Measurements from ENCODE around the gene ARHGAP42. TPM values are rescaled to one million over a fixed set of nuclear protein-coding genes. Genes with fewer than 3 reads are reported as not detected.
"Not testable (repeated sequence)": the region's sequence is repeated elsewhere in the genome, so short reads cannot be mapped to it uniquely, and the experiment has no call there.

Gene ARHGAP42
- total RNA-seq, 1 donor from 2014 or later = 0.16 TPM

DNA sequence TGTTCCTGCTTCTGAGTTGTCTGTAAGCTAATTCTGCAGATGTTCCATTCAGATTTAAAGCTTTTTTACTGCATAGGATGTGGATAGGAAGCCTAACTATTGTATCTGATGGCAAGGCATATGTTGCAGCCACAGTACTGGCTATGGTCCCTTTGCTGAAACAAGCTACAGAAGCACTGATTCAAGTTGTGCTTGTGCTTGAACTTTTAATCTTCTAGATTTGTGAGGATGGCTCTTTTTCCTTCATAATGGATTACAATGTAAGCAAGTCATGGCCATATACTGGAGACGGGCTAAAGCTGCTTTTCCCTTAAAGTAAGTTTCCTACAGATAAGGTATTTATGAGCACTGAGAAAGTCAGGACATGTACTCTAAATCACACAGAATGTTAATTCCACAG, 303.8 kb downstream of the ARHGAP42 start:
- no peak for DNase-seq (ENCODE audit: low spot score)
- H3K27ac Mint-ChIP-seq = no peak overlapping the region
- no peaks in the 10 kb centered on the region for H3K27me3 Mint-ChIP-seq (ENCODE audit: low read depth)
- intact Hi-C loops (cut with micrococcal nuclease) = no loop called here
- H3K4me3 Mint-ChIP-seq (ENCODE audit: low read depth) = no peak overlapping the region
- H3K4me1 Mint-ChIP-seq (ENCODE audit: low read depth) = no peaks in the 10 kb centered on the region
- H3K36me3 Mint-ChIP-seq (ENCODE audit: low read depth) = no peaks in the 10 kb centered on the region
- peaks cover 10% of the 10 kb centered on the region for H3K9me3 Mint-ChIP-seq

DNA sequence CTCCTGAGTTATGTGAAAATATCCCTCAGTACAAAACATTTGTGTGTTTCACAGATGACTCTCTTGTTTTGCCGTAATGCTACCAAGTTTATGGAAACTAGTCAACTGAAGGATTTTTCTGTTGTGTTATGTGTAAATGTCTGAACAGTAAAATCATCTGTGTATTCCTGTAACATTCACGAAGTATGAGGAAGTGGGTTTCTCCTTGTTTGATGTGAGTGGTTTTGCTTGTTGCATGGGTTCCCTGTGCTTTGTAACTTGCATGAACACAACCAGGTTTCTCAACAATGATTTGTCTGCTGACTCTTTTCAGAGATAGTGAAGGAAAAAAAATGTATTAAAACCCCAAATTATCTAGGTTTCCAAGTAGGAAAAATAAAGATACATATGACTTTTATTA, 304.5 kb downstream of the ARHGAP42 start:
- Mint-ChIP-seq H3K4me3 (ENCODE audit: low read depth) (no peak overlapping the region), H3K27me3 (ENCODE audit: low read depth) (no peaks in the 10 kb centered on the region), H3K27ac (no peak overlapping the region), H3K9me3 (peaks cover 10% of the 10 kb centered on the region), H3K36me3 (ENCODE audit: low read depth) (no peaks in the 10 kb centered on the region), H3K4me1 (ENCODE audit: low read depth) (no peaks in the 10 kb centered on the region)
- intact Hi-C loops (cut with micrococcal nuclease) = no loop called here
- DNase-seq (ENCODE audit: low spot score) = no peak

DNA sequence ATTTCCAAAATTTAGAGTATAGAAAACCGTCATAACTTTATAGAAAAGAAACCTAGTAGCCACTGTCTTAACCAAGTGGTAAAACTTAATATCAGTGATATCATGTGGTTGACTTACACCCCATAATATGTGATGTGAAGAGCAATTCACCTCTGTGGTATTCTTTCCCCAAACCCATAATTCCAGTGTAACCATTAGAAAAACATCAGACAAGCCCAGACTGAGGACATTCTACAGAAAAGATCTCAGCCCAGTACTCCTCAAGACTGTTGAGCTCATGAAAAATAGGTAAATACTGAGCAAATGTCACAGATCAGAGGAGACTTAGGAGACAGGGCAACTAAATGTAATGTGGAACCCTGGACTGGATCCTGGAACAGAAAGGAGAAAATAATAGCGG, 307.9 kb downstream of the ARHGAP42 start:
- H3K27me3 Mint-ChIP-seq (ENCODE audit: low read depth) = no peaks in the 10 kb centered on the region
- H3K36me3 Mint-ChIP-seq (ENCODE audit: low read depth) = no peaks in the 10 kb centered on the region
- DNase-seq (ENCODE audit: low spot score) = no peak
- intact Hi-C loops (cut with micrococcal nuclease) = no loop called here
- H3K27ac Mint-ChIP-seq = no peak overlapping the region
- no peaks in the 10 kb centered on the region for H3K4me1 Mint-ChIP-seq (ENCODE audit: low read depth)
- H3K4me3 Mint-ChIP-seq (ENCODE audit: low read depth) = no peak overlapping the region
- H3K9me3 Mint-ChIP-seq = peaks cover 13% of the 10 kb centered on the region

DNA sequence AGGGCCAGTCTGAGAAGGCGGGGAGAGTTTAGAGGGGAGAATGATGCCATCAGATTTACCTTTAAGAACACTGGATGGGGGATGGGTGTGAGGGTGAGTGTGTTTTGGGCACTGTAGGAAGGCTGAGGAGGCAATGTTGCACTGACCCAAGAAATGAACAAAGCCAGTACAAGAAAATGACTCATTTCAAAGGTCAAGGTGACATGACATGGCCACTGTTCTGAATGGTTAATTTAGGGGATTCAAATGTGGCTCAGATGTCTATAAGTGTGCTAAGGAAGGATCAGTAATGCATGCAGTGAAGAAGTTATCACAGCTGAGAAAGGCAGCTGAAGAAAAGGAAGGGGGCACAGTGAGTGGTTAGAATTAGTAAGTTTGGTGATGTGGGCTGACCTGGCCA, 312.7 kb downstream of the ARHGAP42 start:
- Mint-ChIP-seq H3K9me3 (peaks cover 7% of the 10 kb centered on the region), H3K27ac (no peak overlapping the region), H3K27me3 (ENCODE audit: low read depth) (no peaks in the 10 kb centered on the region), H3K36me3 (ENCODE audit: low read depth) (no peaks in the 10 kb centered on the region), H3K4me1 (ENCODE audit: low read depth) (no peaks in the 10 kb centered on the region), H3K4me3 (ENCODE audit: low read depth) (no peak overlapping the region)
- intact Hi-C loops (cut with micrococcal nuclease) = no loop called here
- DNase-seq (ENCODE audit: low spot score) = no peak

DNA sequence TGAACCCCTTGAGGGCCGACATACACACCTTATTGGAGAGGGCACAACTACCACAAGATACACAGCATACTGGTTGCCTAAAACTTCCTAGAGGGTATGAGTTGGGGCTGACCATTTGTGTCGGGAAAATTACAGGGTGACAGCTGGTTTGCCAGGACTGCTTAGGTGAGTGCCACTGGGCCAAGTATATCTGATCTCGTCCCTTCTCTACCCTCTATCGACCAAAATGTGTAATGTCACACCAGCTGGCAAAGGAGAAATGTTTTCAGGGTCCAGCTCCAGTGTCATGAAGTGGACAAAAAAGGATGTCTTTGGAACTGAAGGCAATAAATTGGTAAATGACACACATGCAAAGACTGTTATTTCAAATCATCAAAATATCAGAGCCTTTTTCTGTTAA, 316.4 kb downstream of the ARHGAP42 start:
- H3K4me1 Mint-ChIP-seq (ENCODE audit: low read depth) = no peaks in the 10 kb centered on the region
- intact Hi-C loops (cut with micrococcal nuclease) = no loop called here
- no peak overlapping the region for H3K27ac Mint-ChIP-seq
- H3K9me3 Mint-ChIP-seq = no peaks in the 10 kb centered on the region
- no peaks in the 10 kb centered on the region for H3K36me3 Mint-ChIP-seq (ENCODE audit: low read depth)
- H3K27me3 Mint-ChIP-seq (ENCODE audit: low read depth) = no peaks in the 10 kb centered on the region
- no peak overlapping the region for H3K4me3 Mint-ChIP-seq (ENCODE audit: low read depth)
- DNase-seq (ENCODE audit: low spot score) = no peak

DNA sequence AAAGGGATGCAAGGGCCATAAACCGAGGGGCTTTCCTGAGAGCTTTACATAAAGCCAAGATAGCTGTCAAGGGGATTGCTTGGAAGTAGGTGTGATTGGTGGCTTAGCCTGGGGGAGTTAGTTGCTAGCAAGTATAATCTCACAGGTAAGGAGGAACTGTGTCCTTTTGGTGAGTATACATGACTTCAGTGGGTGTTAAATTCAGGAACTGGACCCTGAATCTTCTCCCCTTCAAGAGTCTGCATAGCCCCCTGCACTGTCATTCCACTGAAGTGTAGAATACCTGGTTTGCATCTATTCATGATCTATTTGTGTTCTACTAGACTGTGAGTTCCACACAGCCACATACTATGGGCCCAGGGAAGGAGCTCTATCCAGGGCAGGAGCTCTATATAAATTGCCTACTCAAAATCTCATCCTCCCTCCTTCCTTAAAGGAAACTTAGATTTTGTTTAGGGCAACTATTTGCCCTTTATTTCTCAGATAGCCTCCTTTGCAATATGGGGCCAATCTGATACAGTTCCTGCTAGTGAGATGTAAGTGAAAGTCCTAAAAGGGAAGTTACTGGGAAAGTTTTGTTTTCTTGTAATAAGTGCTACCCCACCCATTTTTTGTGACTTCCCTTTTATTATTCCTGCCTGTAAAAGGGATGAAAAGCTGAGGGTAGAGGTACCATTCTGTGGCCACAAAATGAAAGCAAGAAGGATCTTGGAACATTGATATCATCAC, 322.0 kb downstream of the ARHGAP42 start:
- no peak for DNase-seq (ENCODE audit: low spot score)
- Mint-ChIP-seq H3K36me3 (ENCODE audit: low read depth) (no peaks in the 10 kb centered on the region), H3K9me3 (peaks cover 4% of the 10 kb centered on the region), H3K27me3 (ENCODE audit: low read depth) (no peaks in the 10 kb centered on the region), H3K4me1 (ENCODE audit: low read depth) (no peaks in the 10 kb centered on the region), H3K4me3 (ENCODE audit: low read depth) (no peak overlapping the region), H3K27ac (no peak overlapping the region)
- intact Hi-C loops (cut with micrococcal nuclease) = no loop called here

DNA sequence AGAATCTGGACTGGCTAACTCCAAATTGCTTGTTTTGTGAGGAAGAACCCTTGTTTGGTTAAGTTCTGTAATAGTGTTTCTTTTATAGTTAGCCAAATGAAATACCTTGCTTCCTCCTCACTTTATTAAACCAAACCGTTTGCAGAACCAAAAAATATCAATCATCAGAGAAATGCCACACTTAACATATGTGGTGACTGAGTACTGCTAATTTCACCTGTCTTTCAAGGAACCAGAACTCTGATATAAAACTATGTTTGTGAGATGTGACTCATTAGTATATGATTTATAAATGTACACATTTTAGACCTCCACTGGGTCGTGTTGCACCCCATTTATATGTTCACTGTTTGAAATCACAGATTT, 322.6 kb downstream of the ARHGAP42 start:
- intact Hi-C loops (cut with micrococcal nuclease) = no loop called here
- Mint-ChIP-seq H3K36me3 (ENCODE audit: low read depth) (no peaks in the 10 kb centered on the region), H3K9me3 (peaks cover 4% of the 10 kb centered on the region), H3K4me1 (ENCODE audit: low read depth) (no peaks in the 10 kb centered on the region), H3K27ac (no peak overlapping the region), H3K4me3 (ENCODE audit: low read depth) (no peak overlapping the region), H3K27me3 (ENCODE audit: low read depth) (no peaks in the 10 kb centered on the region)
- DNase-seq (ENCODE audit: low spot score) = no peak

DNA sequence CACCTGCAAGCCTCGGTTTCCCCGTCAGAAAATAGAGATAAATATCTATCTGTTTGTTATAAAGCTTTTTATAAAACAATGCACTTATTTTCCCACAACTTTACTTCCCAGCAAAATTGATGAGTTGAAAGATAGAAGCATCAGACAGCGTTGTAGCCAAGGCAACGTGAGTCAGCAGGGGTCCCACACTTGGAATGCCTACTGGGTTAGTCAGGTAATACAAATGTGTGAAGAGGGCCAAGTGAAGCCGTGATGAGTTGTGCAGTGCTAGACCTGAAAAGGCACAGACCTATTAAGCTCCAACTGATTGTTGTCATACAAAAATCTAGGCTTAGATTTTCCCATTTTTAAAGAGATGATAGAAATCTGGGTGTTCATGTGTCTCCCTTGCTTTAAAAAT, 323.8 kb downstream of the ARHGAP42 start:
- no peaks in the 10 kb centered on the region for H3K4me1 Mint-ChIP-seq (ENCODE audit: low read depth)
- no peaks in the 10 kb centered on the region for H3K36me3 Mint-ChIP-seq (ENCODE audit: low read depth)
- no peak for DNase-seq (ENCODE audit: low spot score)
- peaks cover 9% of the 10 kb centered on the region for H3K9me3 Mint-ChIP-seq
- no peaks in the 10 kb centered on the region for H3K27me3 Mint-ChIP-seq (ENCODE audit: low read depth)
- intact Hi-C loops (cut with micrococcal nuclease) = no loop called here
- no peak overlapping the region for H3K27ac Mint-ChIP-seq
- H3K4me3 Mint-ChIP-seq (ENCODE audit: low read depth) = no peak overlapping the region

DNA sequence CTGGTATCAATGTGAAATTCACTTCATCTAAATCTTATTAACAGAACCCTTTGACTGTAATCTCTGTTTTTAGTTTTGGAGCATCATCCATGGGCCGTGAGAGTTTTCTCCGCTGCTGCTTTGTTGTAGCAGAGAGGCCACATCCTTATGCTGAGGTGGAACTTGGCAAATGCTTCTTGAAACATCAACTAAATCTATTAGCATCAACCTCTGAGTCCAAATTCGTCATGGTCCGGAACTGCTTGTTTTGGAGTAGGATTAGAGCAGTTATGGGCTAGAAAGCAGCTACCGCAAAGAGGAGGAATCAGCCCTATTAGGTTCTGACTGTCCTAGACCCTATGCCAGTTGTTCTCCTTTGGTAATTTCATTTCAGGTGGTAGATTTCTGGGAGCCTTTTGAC, 324.8 kb downstream of the ARHGAP42 start:
- no peak overlapping the region for H3K4me3 Mint-ChIP-seq (ENCODE audit: low read depth)
- DNase-seq (ENCODE audit: low spot score) = no peak

DNA sequence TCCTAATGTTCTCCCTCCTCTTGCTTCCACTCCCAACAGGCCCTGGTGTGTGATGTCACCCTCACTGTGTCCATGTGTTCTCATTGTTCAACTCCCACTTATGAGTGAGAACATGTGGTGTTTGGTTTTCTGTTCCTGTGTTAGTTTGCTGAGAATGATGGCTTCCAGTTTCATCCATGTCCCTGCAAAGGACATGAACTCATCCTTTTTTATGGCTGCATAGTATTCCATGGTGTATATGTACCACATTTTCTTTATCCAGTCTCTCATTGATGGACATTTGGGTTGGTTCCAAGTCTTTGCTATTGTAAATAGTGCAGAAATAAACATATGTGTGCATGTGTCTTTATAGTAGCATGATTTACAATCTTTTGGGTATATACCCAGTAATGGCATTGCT, 326.6 kb downstream of the ARHGAP42 start:
- H3K27ac Mint-ChIP-seq; H3K9me3 Mint-ChIP-seq; H3K4me3 Mint-ChIP-seq (ENCODE audit: low read depth); H3K4me1 Mint-ChIP-seq (ENCODE audit: low read depth); DNase-seq (ENCODE audit: low spot score); H3K27me3 Mint-ChIP-seq (ENCODE audit: low read depth); intact Hi-C loops (cut with micrococcal nuclease); H3K36me3 Mint-ChIP-seq (ENCODE audit: low read depth): not testable (repeated sequence)

More for the DNA sequence above, 324.8 kb downstream of the ARHGAP42 start:
- Mint-ChIP-seq H3K36me3 (ENCODE audit: low read depth) (no peaks in the 10 kb centered on the region), H3K9me3 (peaks cover 9% of the 10 kb centered on the region), H3K27me3 (ENCODE audit: low read depth) (no peaks in the 10 kb centered on the region), H3K27ac (no peak overlapping the region), H3K4me1 (ENCODE audit: low read depth) (no peaks in the 10 kb centered on the region)
- intact Hi-C loops (cut with micrococcal nuclease) = no loop called here

DNA sequence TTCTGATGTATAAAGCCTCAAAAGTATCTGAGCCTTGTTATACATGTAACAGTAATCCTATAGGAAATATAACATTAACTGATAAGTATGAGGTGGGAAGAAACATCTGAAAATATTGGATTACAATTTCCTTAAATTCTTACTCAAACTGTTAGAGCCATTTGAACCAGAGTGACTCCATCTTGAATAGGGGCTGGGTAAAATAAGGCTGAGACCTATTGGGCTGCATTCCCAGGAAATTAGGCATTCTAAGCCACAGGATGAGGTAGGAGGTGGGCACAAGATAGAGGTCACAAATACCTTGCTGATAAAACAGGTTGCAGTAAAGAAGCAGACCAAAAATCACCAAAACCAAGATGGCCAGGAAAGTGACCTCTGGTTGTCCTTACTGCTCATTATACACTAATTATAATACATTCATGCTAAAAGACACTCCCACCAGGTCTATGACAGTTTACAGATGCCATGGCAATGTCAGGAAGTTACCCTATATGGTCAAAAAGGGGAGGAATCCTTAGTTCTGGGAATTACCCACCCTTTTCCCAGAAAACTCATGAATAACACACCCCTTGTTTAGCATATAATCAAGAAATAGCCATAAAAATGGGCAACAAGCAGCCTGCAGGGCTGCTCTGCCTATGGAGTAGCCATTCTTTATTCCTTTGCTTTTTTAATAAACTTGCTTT, 327.7 kb downstream of the ARHGAP42 start:
- intact Hi-C loops (cut with micrococcal nuclease) = no loop called here
- Mint-ChIP-seq H3K4me3 (ENCODE audit: low read depth) (no peak overlapping the region), H3K9me3 (peaks cover 9% of the 10 kb centered on the region), H3K4me1 (ENCODE audit: low read depth) (no peaks in the 10 kb centered on the region), H3K36me3 (ENCODE audit: low read depth) (no peaks in the 10 kb centered on the region), H3K27me3 (ENCODE audit: low read depth) (no peaks in the 10 kb centered on the region), H3K27ac (no peak overlapping the region)
- DNase-seq (ENCODE audit: low spot score) = no peak

DNA sequence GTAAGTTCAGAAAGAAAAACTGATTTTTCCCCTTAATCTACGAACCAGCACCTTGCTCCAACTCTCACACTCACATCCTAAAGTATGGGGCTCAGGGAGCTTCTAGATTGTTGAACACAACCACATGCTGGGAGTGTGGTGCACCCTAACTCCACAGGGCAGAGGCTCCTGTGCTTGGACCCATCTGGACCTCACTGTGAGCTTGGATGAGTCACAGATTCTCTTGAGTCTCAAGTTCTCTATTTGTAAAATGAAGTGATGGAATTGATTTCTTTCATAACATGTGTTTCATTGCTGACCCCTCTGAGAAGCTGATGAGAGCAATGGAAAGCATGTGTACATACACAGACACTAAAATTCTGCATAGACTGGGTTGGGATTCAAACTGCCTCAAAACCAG, 332.8 kb downstream of the ARHGAP42 start:
- Mint-ChIP-seq H3K36me3 (ENCODE audit: low read depth) (no peaks in the 10 kb centered on the region), H3K4me1 (ENCODE audit: low read depth) (no peaks in the 10 kb centered on the region), H3K27ac (no peak overlapping the region), H3K27me3 (ENCODE audit: low read depth) (no peaks in the 10 kb centered on the region), H3K9me3 (peaks cover 5% of the 10 kb centered on the region), H3K4me3 (ENCODE audit: low read depth) (no peak overlapping the region)
- intact Hi-C loops (cut with micrococcal nuclease) = no loop called here
- DNase-seq (ENCODE audit: low spot score) = no peak

DNA sequence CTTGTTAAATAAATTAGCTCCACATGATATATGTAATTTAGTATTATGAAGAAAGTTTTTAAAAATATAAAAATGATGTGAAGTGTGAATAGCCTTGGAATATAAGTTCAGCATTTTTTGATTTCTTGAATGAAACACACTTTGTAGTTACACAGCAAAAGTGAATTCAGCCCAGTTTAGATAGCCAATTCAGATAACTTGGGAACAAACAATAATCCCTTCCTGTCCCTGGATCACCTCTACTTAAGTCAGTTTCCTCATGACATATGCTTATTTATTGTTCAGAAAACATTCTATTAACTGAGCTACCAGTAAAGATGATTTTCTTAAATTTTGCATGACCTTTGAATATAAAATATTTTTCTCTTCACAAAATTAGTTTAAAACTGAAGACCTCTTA, 335.2 kb downstream of the ARHGAP42 start:
- no peak overlapping the region for H3K4me3 Mint-ChIP-seq (ENCODE audit: low read depth)
- no peaks in the 10 kb centered on the region for H3K4me1 Mint-ChIP-seq (ENCODE audit: low read depth)
- no peak for DNase-seq (ENCODE audit: low spot score)
- no peaks in the 10 kb centered on the region for H3K9me3 Mint-ChIP-seq
- no peaks in the 10 kb centered on the region for H3K27me3 Mint-ChIP-seq (ENCODE audit: low read depth)
- no peaks in the 10 kb centered on the region for H3K36me3 Mint-ChIP-seq (ENCODE audit: low read depth)
- no peak overlapping the region for H3K27ac Mint-ChIP-seq
- intact Hi-C loops (cut with micrococcal nuclease) = no loop called here

Data from activated T-helper 2 cell treated with anti-CD3 and anti-CD28 coated beads, Interferon-gamma antibody, Interleukin-2, Interleukin-4, amounts not matched to agents 10 μg/mL and 5 μg/mL and 100 μg/mL, durations not matched to agents 14 hours and 24 hours and 36 hours (primary cell).